Stomach (tissue), 4 donors: Measurements from ENCODE around the gene ATP10B.

Source experiments
- CTCF ChIP-seq, 7 experiments: fragments of 450-650 bp in 4 of 7; fragments of 200-600 bp in 3 of 7; sonication (generic) in 3 of 7; IDR thresholded peaks; one replicate each; pipeline ENCODE4 v1.5.1; 2016 to 2019; ENCODE audit warnings: antibody characterized with exemption in 7 of 7, control low read depth in 2 of 7, mild to moderate bottlenecking in 1 of 7
- POLR2A ChIP-seq, 4 donors: fragments of 450-650 bp; IDR thresholded peaks; one replicate each; pipeline ENCODE4 v1.6.1; 2016; ENCODE audit warnings: antibody characterized with exemption in 4 of 4, control low read depth in 2 of 4, mild to moderate bottlenecking in 1 of 4, moderate library complexity in 1 of 4
- POLR2AphosphoS5 ChIP-seq, 3 donors: sonication (generic); formaldehyde crosslinking; IDR thresholded peaks; one replicate each; pipeline ENCODE4 v1.6.1; 2016; ENCODE audit warnings: antibody characterized with exemption in 3 of 3

DNA sequence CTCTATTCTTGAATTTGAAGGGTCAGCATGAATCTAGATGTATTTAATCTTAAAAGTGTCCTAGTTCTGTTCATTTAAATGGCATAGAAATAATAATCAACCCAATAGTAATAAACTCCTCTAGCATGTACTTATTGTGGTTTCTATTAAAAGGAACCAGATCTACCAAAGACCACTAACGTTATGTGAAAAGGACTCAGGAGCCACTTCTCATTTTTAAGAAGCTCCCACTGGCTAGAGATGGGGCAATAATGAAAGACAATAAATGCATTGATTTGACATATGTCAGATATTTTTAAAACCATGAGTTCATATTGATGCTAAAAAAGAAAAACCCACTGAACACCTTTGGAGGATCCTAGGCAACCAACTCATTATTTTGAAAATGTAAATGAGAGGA lies 191.9 kb downstream of the ATP10B start:
- TF ChIP-seq CTCF (IDR thresholded peaks at IDR 0.05) (no peak), POLR2AphosphoS5 (IDR thresholded peaks at IDR 0.05) (no peak), POLR2A (IDR thresholded peaks at IDR 0.05) (no peak)
